ENCODE data around the gene UCK2. TPM values are rescaled to one million over a fixed set of nuclear protein-coding genes. Genes with fewer than 3 reads are reported as not detected.

Gene UCK2
- total and polyA plus RNA-seq, 9 of the 15 experiments (the other 6 are each of a cell fraction or from before 2014, with no cell fraction given), result 71.6 to 145 (median 95.8) TPM

DNA sequence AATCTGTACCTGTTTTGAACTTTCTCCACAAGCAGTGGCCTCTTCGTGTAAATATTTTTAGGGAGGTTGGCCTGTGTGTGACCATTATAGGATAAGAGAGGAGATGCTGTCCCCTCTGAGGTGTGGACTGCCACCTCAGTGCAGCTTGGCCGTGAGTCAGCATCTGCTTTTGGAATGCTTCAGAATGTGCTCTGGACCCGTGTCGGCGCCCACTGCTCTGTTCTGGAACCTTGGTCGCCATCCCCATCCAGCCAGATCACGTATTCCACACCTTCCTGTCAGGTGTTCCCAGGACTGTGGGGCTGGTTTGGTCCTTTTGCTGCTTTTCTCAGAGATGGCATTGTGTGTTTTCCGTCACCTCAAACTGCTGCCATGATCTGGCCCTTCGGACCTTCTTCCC, 5.5 kb downstream of the UCK2 start (continued):
- no peak for TF ChIP-seq ZNF764 (CRISPR knock-in tag; IDR thresholded peaks at IDR 0.05; ENCODE audit: low read depth)
- 0 out of 4 replicates have a peak, but pooled peaks of 1 of the 2 experiments have one; percentile 4 for TF ChIP-seq MAZ (CRISPR knock-in tag; conservative IDR thresholded peaks at IDR 0.05 in 1 of 2, IDR thresholded peaks at IDR 0.05 in 1 of 2)
- TF ChIP-seq MCM3 (IDR thresholded peaks at IDR 0.05), result no peak
- TF ChIP-seq ZNF75A (CRISPR knock-in tag; IDR thresholded peaks at IDR 0.05), result no peak
- peak; percentile 58; the same call in 1 of the 2 replicates for TF ChIP-seq CTBP1 (IDR thresholded peaks at IDR 0.05; ENCODE audit: borderline replicate concordance)
- no peak for TF ChIP-seq PHF20 (IDR thresholded peaks at IDR 0.05; ENCODE audit: partially characterized antibody)
- TF ChIP-seq ZNF134 (CRISPR knock-in tag; conservative IDR thresholded peaks at IDR 0.05), result no peak
- TF ChIP-seq ZBTB11 (CRISPR knock-in tag; IDR thresholded peaks at IDR 0.05), result no peak
- TF ChIP-seq ZNF212 (CRISPR knock-in tag; IDR thresholded peaks at IDR 0.05), result no peak
- no peak for TF ChIP-seq BMI1 (IDR thresholded peaks at IDR 0.05; ENCODE audit: low read length)
- TF ChIP-seq EHMT2 (IDR thresholded peaks at IDR 0.05), result no peak
- TF ChIP-seq NFE2 (IDR thresholded peaks at IDR 0.05; ENCODE audit: low read depth), result peak; percentile 89
- TF ChIP-seq KDM1A (IDR thresholded peaks at IDR 0.05), result 0 out of 4 replicates have a peak, but pooled peaks of 1 of the 2 experiments have one; percentile 1
- no peak for TF ChIP-seq E2F5 (CRISPR knock-in tag; IDR thresholded peaks at IDR 0.05)
- TF ChIP-seq, protein P1, sequence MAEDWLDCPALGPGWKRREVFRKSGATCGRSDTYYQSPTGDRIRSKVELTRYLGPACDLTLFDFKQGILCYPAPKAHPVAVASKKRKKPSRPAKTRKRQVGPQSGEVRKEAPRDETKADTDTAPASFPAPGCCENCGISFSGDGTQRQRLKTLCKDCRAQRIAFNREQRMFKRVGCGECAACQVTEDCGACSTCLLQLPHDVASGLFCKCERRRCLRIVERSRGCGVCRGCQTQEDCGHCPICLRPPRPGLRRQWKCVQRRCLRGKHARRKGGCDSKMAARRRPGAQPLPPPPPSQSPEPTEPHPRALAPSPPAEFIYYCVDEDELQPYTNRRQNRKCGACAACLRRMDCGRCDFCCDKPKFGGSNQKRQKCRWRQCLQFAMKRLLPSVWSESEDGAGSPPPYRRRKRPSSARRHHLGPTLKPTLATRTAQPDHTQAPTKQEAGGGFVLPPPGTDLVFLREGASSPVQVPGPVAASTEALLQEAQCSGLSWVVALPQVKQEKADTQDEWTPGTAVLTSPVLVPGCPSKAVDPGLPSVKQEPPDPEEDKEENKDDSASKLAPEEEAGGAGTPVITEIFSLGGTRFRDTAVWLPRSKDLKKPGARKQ (CRISPR knock-in tag; IDR thresholded peaks at IDR 0.05), result no peak
- no peak for TF ChIP-seq IRF1 (CRISPR knock-in tag; IDR thresholded peaks at IDR 0.05; ENCODE audit: borderline replicate concordance)

All from K562 (cell line).